HL-60 (cell line): ENCODE results near the gene ANO2.

Source experiments
- DNase-seq, 2 experiments: peaks; one replicate each; pipeline ENCODE4 v3.0.0-alpha.2; 2010 to 2020; ENCODE audit warnings: low read depth in 1 of 2, low spot score in 1 of 2
- H3K27ac ChIP-seq: fragments of 250-450 bp; sonication (Bioruptor Pico); replicated peaks from 2 replicates; pipeline ENCODE4 v1.5.1; 2020; ENCODE audit warnings: mild to moderate bottlenecking, moderate library complexity
- H3K27me3 ChIP-seq: fragments of 250-450 bp; sonication (Bioruptor Pico); 2 replicates; pipeline ENCODE4 v1.5.1; 2021; ENCODE audit warnings: mild to moderate bottlenecking, moderate library complexity; ENCODE audit not compliant: insufficient read depth, poor library complexity, severe bottlenecking
- H3K4me3 ChIP-seq: replicated peaks from 2 replicates; pipeline ENCODE4 v1.5.1; 2011; ENCODE audit warnings: mild to moderate bottlenecking, control low read depth, low read length; ENCODE audit not compliant: insufficient read depth
- CTCF ChIP-seq: IDR thresholded peaks from one replicate; pipeline ENCODE4 v1.5.1; 2011; ENCODE audit warnings: low read length, control low read depth, inconsistent platforms; ENCODE audit not compliant: insufficient read depth
- GABPA ChIP-seq: IDR thresholded peaks from 2 replicates; pipeline ENCODE4 v1.6.1; 2012; ENCODE audit warnings: low read depth
- POLR2AphosphoS5 ChIP-seq: IDR thresholded peaks from 2 replicates; pipeline ENCODE4 v1.6.1; 2012; ENCODE audit warnings: low read depth
- REST ChIP-seq: IDR thresholded peaks from 2 replicates; pipeline ENCODE4 v1.6.1; 2012; ENCODE audit warnings: low read depth; ENCODE audit not compliant: insufficient replicate concordance
- SPI1 ChIP-seq: IDR thresholded peaks from 2 replicates; pipeline ENCODE4 v1.6.1; 2012; ENCODE audit warnings: low read depth, mild to moderate bottlenecking, borderline replicate concordance

ANO2 gene

GRCh38 chr12:5807090-5807414 is 138.0 kb downstream of the ANO2 start:
- no peak overlapping the region for H3K4me3 ChIP-seq
- no peak overlapping the region for H3K27ac ChIP-seq
- no peaks in the 10 kb centered on the region for H3K27me3 ChIP-seq
- no peak for DNase-seq
- TF ChIP-seq POLR2AphosphoS5 = no peak
- TF ChIP-seq GABPA = no peak
- no peak for TF ChIP-seq SPI1
- TF ChIP-seq REST = no peak

- no peak overlapping the region for H3K27ac ChIP-seq
- DNase-seq = no peak
- H3K27me3 ChIP-seq = no peaks in the 10 kb centered on the region
- no peak for TF ChIP-seq REST
- TF ChIP-seq SPI1 = no peak
- no peak for TF ChIP-seq POLR2AphosphoS5
- TF ChIP-seq GABPA = no peak
- no peak for TF ChIP-seq CTCF
- H3K4me3 ChIP-seq = no peak overlapping the region
Measured at GRCh38 chr12:5806371-5807089, 138.5 kb downstream of the ANO2 start.

GRCh38 chr12:5803532-5803931 is 141.5 kb downstream of the ANO2 start:
- Histone ChIP-seq H3K27me3 (no peaks in the 10 kb centered on the region), H3K27ac (no peak overlapping the region), H3K4me3 (no peak overlapping the region)
- DNase-seq = no peak
- TF ChIP-seq REST = no peak
- no peak for TF ChIP-seq SPI1
- no peak for TF ChIP-seq CTCF
- TF ChIP-seq GABPA = no peak
- TF ChIP-seq POLR2AphosphoS5 = no peak
